IPS-11a (cell line): Measurements from ENCODE around the gene MPPED2.

Experiments
- H3K4me3 ChIP-seq: one replicate; pipeline ENCODE4 v1.5.1; 2013; ENCODE audit warnings: low read depth, low read length, control low read depth

Gene MPPED2

DNA sequence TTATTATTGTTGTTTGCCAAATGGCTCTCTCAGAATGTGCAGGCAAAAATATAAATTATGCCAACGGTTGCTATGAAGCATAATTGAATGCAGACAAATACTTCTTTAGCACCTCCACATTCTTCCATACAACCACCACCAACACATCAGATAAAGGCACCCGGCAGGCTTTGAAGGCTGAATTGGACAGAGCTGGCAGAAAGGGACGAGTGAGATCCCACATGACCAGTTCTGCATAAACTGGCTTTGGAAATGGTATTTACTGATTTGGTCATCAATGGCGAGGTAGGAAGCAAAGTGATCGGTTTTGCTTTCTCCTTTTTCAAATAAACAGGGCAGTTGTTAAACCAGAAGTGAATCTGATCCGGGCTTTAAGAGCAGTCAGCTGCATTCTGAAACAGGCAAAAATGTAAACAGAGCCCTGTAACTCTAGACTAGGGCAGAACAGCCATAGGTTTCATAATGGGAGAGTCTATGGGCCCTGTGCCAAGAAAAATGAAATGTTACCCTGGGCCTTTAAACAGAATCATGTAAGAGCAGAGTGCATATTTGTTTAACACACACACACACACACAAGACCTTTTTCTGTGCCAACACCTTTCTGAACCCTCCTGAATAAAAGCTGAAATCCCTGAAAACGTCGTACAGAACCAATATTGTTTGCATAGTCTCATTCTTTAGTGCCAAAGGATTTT lies 97.7 kb downstream of the MPPED2 start:
- no peak overlapping the region for H3K4me3 ChIP-seq

DNA sequence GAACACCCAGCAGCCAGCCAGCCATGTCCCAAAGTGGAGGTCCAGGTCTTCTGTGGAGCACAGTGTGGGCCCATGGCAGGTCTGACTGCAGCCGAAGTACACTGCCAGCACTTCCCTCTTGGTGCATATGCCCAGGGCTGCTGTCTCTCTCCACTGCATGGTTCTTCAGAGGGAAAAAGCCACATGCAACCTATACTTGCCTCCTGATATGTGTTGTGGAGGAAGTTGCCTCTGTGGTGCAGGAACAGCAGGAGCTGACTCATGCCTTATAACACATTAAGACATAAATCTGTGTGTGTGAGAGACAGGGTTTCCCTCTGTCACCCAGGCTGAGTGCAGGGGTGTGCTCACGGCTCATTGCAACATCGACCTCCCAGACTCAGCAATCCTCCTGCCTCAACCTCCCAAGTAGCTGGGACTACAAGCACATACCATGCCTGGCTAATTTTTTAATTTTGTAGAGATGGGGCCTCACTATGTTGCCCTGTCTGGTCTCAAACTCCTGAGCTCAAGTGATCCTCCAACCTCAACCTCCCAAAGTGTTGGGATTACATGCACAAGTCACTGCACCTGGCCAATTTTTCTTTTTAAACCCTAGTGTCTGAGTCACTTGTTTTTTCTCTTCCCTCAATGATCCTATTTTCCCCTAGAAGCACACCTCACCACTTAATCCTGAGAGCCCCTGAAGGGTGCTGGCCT lies 98.8 kb downstream of the MPPED2 start:
- H3K4me3 ChIP-seq, result no peak overlapping the region

DNA sequence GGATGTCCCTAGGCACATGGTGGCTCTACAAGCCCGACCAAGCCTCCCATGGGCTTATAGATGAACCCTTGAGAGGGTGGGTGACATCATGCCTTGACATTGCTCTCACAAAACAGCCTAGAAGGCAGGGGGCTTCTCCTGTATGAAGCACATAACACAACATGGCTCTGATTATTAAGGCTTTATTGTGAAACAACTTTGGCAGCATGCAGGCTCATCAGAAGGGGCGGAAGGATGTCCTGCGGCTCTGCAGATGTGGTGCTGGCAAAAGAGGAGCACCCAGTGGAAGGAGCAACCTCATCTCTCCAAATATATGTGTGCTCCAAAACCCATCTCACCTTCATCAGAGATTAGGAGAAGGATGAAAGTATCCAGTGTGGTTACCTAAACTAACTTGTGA lies 100.4 kb downstream of the MPPED2 start:
- no peak overlapping the region for H3K4me3 ChIP-seq

GRCh38 chr11:30485222-30485621 lies 100.9 kb downstream of the MPPED2 start:
- no peak overlapping the region for H3K4me3 ChIP-seq

DNA sequence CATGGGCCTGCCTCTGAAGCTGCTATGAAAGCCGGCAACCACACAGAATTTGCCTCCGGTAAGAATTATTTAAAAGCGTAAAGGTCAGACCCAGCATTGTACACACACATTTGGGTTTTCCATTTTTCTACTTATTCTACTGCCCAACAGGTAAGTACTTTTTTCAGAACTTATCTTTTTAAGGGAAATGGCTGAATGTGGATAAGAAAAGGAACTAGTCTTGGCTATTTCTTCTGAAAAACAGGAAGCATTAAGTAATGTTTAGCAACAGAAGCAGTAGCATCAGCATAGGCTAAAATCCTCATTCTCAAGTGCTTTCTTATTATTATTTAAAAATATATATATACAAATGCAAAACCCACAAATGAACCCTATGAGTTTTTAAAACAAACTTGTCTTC lies 103.1 kb downstream of the MPPED2 start:
- H3K4me3 ChIP-seq, result no peak overlapping the region

- no peak overlapping the region for H3K4me3 ChIP-seq
Measured at GRCh38 chr11:30481796-30482195, 104.4 kb downstream of the MPPED2 start.

- H3K4me3 ChIP-seq, result no peak overlapping the region
Measured at GRCh38 chr11:30481330-30481729, 104.8 kb downstream of the MPPED2 start.

DNA sequence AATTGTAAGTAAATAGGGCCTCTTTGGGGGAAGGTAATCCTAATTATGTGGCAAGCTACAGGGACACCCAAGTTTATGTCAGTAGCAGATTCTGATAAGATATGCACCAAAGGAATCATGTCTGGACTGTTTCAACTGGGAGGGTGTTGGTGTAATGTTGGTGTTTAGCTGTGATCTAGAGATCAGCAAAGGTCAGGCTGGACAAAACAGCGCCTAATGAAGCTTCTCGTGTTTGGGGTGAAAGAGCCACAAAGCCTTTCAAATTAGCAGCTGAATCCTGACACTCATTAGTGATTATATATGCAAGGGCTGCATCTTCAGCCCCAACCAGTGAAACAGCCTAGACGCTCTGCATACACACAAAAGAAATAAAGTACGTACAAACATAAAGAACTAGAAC lies 106.3 kb downstream of the MPPED2 start:
- H3K4me3 ChIP-seq, result no peak overlapping the region

DNA sequence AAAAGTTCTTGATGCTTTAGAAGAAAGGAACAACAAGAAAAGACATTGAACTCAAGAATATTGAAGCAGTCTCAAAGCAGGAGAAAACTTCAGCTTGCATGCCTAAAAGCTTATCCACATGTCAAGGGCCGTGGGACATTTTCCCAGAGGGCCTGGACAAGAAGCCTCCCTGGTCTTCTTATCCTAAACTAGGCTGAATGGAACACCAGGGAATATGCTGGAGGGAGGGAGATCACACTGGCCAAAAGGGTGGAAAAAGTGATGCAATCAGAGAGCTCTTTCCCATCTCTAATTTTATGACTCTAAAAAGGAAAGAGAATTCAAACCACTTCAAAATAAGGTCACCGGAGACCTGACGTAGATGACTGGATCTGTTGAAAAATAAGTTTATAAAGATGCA lies 107.2 kb downstream of the MPPED2 start:
- H3K4me3 ChIP-seq, result no peak overlapping the region

GRCh38 chr11:30477061-30477460 lies 109.1 kb downstream of the MPPED2 start:
- no peak overlapping the region for H3K4me3 ChIP-seq

- H3K4me3 ChIP-seq, result no peak overlapping the region
Measured at GRCh38 chr11:30474151-30474954, 111.8 kb downstream of the MPPED2 start.

- no peak overlapping the region for H3K4me3 ChIP-seq
Measured at GRCh38 chr11:30471244-30471643, 114.9 kb downstream of the MPPED2 start.

DNA sequence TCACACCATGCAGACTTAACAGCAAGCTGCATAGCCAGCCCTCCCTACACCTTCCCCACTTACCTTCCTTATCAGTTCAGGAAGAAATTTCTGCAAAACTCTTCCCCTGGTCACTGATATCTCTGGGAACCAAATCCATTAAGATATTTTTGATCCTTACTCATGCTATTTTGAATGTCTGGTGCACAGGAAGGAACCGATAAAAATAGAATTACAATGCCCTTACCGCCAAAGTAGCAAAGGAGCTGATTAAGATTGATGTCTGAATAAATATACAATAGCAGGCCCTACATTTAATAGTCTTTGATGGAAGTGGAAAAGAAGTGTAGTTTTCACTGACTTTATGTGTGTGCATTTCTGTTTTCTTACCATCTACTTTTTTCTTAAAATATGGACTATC lies 117.3 kb downstream of the MPPED2 start:
- H3K4me3 ChIP-seq, result no peak overlapping the region

GRCh38 chr11:30467176-30467575 lies 119.0 kb downstream of the MPPED2 start:
- no peak overlapping the region for H3K4me3 ChIP-seq

DNA sequence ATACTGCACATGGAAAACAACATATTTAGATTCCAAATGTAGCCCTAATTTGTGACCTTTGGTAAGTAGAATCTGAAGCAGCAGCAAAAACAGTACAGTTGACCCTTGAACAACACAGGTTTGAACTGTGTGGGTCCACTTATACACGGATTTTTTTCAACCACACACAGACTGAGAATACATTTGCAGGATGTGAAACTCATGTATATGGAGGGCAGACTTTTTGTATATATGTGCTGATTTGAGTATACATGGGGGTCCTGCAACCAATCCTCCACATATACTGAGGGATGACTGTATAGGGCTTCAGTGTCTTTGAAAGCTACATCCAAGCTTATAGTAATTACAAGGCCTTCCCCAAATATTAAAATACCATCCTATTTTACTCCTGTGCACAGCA lies 120.5 kb downstream of the MPPED2 start:
- H3K4me3 ChIP-seq, result no peak overlapping the region

GRCh38 chr11:30465192-30465591 lies 121.0 kb downstream of the MPPED2 start:
- H3K4me3 ChIP-seq, result no peak overlapping the region

GRCh38 chr11:30463266-30463665 lies 122.9 kb downstream of the MPPED2 start:
- H3K4me3 ChIP-seq, result no peak overlapping the region

DNA sequence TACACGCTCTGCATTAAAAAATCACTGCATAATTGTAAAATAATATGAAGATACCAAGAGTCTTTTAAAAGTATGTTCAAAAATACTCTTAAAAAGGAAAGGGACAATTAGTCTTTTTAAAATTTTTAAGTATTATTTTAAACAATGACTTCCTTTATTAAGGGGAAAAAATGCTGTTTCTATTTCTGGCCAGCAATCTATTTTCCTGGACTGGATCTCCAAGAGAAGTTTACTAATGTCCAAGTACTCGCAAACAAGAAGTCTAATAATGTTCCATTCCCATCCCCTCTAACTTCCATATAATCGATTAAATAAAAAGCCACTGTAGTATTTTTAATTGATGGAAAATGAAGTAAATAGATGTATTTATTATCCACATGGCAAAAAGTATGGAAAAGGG lies 123.7 kb downstream of the MPPED2 start:
- H3K4me3 ChIP-seq, result no peak overlapping the region

GRCh38 chr11:30459821-30460220 lies 126.3 kb downstream of the MPPED2 start:
- H3K4me3 ChIP-seq, result no peak overlapping the region

GRCh38 chr11:30459306-30459705 lies 126.8 kb downstream of the MPPED2 start:
- H3K4me3 ChIP-seq, result no peak overlapping the region

DNA sequence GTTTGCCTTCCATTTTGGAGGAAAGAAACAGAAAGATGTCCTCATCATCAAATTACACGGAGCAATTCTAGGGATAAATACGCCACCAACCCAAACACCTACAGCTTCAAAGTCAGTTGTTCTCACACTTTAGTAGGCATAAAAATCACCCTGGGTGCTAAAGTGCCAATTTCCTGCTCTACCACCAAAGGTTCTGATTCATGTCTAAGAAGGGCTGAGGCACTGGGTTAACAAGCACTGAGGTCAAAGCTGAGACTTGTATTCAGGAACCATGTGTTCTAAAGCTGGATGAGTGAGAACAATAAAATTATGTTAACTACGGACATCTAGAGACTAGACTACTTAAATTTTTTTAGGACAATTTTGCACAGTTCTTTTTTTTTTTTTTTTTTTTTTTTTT lies 127.6 kb downstream of the MPPED2 start:
- no peak overlapping the region for H3K4me3 ChIP-seq

GRCh38 chr11:30457087-30457486 lies 129.1 kb downstream of the MPPED2 start:
- no peak overlapping the region for H3K4me3 ChIP-seq
